ENCODE measurements around the gene KCTD12.
"Not testable (repeated sequence)": the region's sequence is repeated elsewhere in the genome, so short reads cannot be mapped to it uniquely, and the experiment has no call there.

Gene KCTD12

DNA sequence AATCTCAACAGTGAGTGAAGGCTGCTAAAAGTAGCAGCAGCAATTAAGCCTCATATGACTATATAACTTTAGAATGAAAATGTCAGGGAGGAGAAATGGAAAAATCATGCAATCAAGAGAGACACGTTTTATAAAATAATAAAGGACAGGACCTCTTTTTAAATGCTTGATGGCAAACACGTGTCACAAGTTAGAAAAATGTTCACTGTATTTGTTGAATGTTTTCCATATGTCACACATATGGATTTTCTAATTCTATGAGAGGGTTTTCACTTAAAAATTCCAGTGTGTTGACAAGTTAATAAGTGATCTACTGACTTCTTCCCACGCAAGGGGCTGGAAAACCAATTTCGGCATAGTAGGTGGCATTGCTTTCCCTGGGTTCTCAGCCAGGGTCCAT, 27.7 kb upstream of the KCTD12 start:
- no peaks in the 10 kb centered on the region for H3K9me3 ChIP-seq (ENCODE audit: control insufficient read depth, insufficient read depth, low read length)
- H3K4me3 ChIP-seq (ENCODE audit: low read depth, low read length), result no peak overlapping the region
- no peaks in the 10 kb centered on the region for H3K4me1 ChIP-seq (ENCODE audit: control insufficient read depth, insufficient read depth, low read length)
- no peak overlapping the region for H3K9ac ChIP-seq (ENCODE audit: low read depth, low read length)
- no peaks in the 10 kb centered on the region for H3K27me3 ChIP-seq (ENCODE audit: control insufficient read depth, insufficient read depth, low read length)
- no peak overlapping the region for H3K27ac ChIP-seq (ENCODE audit: low read depth, low read length)
- no peaks in the 10 kb centered on the region for H3K36me3 ChIP-seq (ENCODE audit: control insufficient read depth, insufficient read depth, low read length)

DNA sequence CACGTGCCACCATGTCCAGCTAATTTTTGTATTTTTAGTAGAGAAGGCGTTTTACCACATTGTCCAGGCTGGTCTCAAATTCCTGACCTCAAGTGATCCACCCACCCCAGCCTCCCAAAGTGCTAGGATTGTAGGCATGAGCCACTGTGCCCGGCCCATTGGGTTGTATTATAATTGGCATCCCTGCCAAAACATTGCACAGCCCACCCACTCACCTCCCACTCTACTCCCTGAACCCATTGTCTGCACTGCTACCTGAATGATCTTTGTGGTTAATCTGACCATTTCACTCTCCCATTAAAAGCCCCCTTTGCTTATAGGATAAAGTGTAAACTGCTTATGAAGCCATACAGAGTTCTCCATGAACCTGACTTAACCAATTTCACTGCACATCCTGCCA, 26.3 kb upstream of the KCTD12 start:
- no peaks in the 10 kb centered on the region for H3K27me3 ChIP-seq (ENCODE audit: control insufficient read depth, insufficient read depth, low read length)
- H3K9ac ChIP-seq (ENCODE audit: low read depth, low read length), result no peak overlapping the region
- no peak overlapping the region for H3K27ac ChIP-seq (ENCODE audit: low read depth, low read length)
- no peak overlapping the region for H3K4me3 ChIP-seq (ENCODE audit: low read depth, low read length)
- no peaks in the 10 kb centered on the region for H3K4me1 ChIP-seq (ENCODE audit: control insufficient read depth, insufficient read depth, low read length)
- H3K36me3 ChIP-seq (ENCODE audit: control insufficient read depth, insufficient read depth, low read length), result no peaks in the 10 kb centered on the region
- no peaks in the 10 kb centered on the region for H3K9me3 ChIP-seq (ENCODE audit: control insufficient read depth, insufficient read depth, low read length)

DNA sequence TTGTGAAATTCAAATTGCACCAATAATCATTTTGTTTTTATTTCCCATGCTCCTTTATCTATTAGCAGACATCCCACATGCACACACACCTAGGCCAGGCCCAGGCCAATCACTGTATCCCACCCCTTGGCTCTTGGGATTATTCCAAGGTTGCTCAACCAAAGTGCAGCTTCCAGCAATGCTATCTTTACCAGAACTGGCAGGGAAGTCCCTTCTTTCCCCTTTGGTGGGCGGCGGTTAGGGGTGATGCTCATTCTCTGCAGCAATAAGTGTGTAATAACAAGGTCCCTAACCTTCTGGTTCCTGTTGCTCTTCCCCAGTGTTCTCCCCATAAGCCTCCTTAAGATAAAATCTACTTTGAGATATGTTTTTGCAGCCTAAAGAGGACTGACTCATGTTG, 18.3 kb upstream of the KCTD12 start:
- Histone ChIP-seq H3K27me3 (ENCODE audit: control insufficient read depth, insufficient read depth, low read length) (no peaks in the 10 kb centered on the region; the same call in 1 of the 2 replicates), H3K9ac (ENCODE audit: low read depth, low read length) (no peak overlapping the region)

DNA sequence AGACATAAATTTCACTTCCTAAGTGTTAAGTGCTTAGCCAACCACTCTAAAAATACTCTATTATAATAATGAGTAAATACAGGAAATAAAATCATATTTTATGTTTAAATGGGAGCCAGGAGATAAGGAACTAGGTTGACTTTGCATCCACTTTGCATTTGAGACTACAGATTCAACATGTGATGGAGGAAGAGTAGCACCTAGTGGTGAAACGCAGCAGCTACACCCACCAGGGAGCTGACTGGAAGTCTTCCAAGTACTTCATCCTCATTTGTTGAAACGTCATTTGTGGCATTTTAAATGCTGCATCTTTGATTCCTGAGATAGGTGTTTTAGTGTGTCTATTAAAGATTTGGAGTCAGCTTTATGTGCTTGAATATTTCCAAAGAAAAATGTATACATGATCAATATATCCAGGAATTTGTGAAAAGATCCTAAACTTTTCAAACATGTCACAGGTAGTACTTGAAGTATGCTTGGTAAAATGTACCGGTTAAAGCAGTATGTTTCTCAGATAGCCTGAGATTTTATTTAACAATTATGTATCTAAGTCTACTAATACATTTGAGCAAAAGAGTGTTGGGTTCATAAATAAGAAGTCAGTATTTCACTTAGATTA, 17.4 kb upstream of the KCTD12 start:
- Histone ChIP-seq H3K27me3 (ENCODE audit: control insufficient read depth, insufficient read depth, low read length) (no peaks in the 10 kb centered on the region; the same call in 1 of the 2 replicates), H3K27ac (ENCODE audit: low read depth, low read length) (no peak overlapping the region), H3K9ac (ENCODE audit: low read depth, low read length) (no peak overlapping the region)

More for the DNA sequence above, 18.3 kb upstream of the KCTD12 start:
- no peaks in the 10 kb centered on the region for H3K4me1 ChIP-seq (ENCODE audit: control insufficient read depth, insufficient read depth, low read length)
- no peak overlapping the region for H3K4me3 ChIP-seq (ENCODE audit: low read depth, low read length)
- peaks cover 3% of the 10 kb centered on the region; the same call in 1 of the 2 replicates for H3K9me3 ChIP-seq (ENCODE audit: control insufficient read depth, insufficient read depth, low read length)
- no peaks in the 10 kb centered on the region for H3K36me3 ChIP-seq (ENCODE audit: control insufficient read depth, insufficient read depth, low read length)
- no peak overlapping the region for H3K27ac ChIP-seq (ENCODE audit: low read depth, low read length)

DNA sequence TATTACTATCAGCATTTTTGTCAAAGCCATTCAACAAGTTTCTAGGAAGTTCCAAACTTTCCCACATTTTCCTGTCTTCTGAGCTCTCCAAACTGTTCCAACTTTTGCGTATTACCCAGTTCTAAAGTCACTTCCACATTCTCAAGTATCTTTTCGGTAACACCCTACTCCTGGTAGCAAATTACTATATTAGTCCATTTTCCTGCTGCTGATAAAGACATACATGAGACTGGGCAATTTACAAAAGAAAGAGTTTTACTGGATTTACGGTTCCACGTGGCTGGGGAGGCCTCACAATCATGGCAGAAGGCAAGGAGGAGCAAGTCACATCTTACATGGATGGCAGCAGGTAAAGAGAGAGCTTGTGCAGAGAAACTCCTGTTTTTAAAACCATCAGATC, 12.9 kb upstream of the KCTD12 start:
- H3K4me1 ChIP-seq (ENCODE audit: control insufficient read depth, insufficient read depth, low read length); H3K9ac ChIP-seq (ENCODE audit: low read depth, low read length); H3K4me3 ChIP-seq (ENCODE audit: low read depth, low read length); H3K27ac ChIP-seq (ENCODE audit: low read depth, low read length); H3K36me3 ChIP-seq (ENCODE audit: control insufficient read depth, insufficient read depth, low read length); H3K27me3 ChIP-seq (ENCODE audit: control insufficient read depth, insufficient read depth, low read length): not testable (repeated sequence)
- peaks cover 11% of the 10 kb centered on the region; the same call in 1 of the 2 replicates for H3K9me3 ChIP-seq (ENCODE audit: control insufficient read depth, insufficient read depth, low read length)

More for the DNA sequence above, 17.4 kb upstream of the KCTD12 start:
- H3K36me3 ChIP-seq (ENCODE audit: control insufficient read depth, insufficient read depth, low read length), result no peaks in the 10 kb centered on the region
- H3K9me3 ChIP-seq (ENCODE audit: control insufficient read depth, insufficient read depth, low read length), result peaks cover 11% of the 10 kb centered on the region; the same call in 1 of the 2 replicates
- H3K4me1 ChIP-seq (ENCODE audit: control insufficient read depth, insufficient read depth, low read length), result no peaks in the 10 kb centered on the region
- no peak overlapping the region for H3K4me3 ChIP-seq (ENCODE audit: low read depth, low read length)

DNA sequence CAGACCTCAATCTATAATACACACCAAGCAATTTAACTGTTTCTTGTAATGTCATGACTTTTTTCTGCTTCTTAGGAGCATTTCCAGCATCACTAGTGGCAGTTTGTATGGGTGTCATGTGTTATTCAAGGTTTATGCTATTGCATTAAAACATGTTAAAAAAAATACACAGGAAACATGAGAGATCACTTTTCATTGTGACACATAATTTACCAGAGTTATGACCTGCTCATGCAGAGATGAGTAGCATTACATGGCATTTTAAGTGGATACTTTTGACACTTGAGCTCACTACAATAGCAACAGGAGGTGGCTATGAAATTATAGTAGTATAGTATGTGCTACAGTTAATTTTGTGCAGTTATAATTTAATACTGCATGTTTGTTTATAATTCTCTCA, 11.0 kb upstream of the KCTD12 start:
- peaks cover 11% of the 10 kb centered on the region; the same call in 1 of the 2 replicates for H3K9me3 ChIP-seq (ENCODE audit: control insufficient read depth, insufficient read depth, low read length)
- not testable (repeated sequence) for H3K27me3 ChIP-seq (ENCODE audit: control insufficient read depth, insufficient read depth, low read length); H3K9ac ChIP-seq (ENCODE audit: low read depth, low read length); H3K4me1 ChIP-seq (ENCODE audit: control insufficient read depth, insufficient read depth, low read length); H3K27ac ChIP-seq (ENCODE audit: low read depth, low read length); H3K4me3 ChIP-seq (ENCODE audit: low read depth, low read length); H3K36me3 ChIP-seq (ENCODE audit: control insufficient read depth, insufficient read depth, low read length)

DNA sequence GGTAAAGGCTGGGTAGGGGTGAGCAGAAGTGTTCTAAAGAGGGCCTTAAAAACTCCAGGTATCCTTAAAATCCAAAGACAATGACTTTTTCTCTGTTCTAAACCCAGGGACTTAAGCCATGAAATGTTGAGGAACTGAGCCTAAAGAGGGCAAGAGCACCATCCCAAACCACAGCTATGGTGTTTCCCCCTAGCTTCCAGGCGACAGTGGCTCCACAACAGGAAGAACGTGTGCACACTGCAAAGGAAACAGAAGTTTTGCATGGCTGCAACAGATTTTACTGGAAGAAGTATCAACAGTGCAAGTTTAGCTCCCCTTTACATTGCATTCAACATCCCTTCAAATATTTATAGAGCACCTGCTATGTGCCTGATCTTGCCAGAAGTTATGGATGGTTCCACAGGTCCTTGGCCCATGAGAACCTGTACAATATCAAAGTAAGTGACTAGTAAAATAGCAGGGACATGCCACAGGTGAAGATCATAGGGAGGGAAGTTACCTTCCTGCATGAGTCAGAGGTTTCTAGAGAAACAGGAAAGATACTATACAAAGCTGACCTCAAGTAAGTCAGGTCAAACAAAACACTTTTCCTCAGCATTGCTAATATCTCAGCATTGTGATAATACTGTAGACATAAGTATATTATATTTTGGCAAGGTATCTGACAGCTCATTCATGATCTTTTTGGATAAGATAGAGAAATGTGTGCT, 8.4 kb upstream of the KCTD12 start:
- H3K9me3 ChIP-seq (ENCODE audit: control insufficient read depth, insufficient read depth, low read length), result peaks cover 8% of the 10 kb centered on the region; the same call in 1 of the 2 replicates
- H3K9ac ChIP-seq (ENCODE audit: low read depth, low read length), result no peak overlapping the region
- no peaks in the 10 kb centered on the region for H3K4me1 ChIP-seq (ENCODE audit: control insufficient read depth, insufficient read depth, low read length)
- H3K27ac ChIP-seq (ENCODE audit: low read depth, low read length), result no peak overlapping the region
- no peaks in the 10 kb centered on the region for H3K36me3 ChIP-seq (ENCODE audit: control insufficient read depth, insufficient read depth, low read length)
- H3K27me3 ChIP-seq (ENCODE audit: control insufficient read depth, insufficient read depth, low read length), result peaks cover 16% of the 10 kb centered on the region
- H3K4me3 ChIP-seq (ENCODE audit: low read depth, low read length), result no peak overlapping the region

DNA sequence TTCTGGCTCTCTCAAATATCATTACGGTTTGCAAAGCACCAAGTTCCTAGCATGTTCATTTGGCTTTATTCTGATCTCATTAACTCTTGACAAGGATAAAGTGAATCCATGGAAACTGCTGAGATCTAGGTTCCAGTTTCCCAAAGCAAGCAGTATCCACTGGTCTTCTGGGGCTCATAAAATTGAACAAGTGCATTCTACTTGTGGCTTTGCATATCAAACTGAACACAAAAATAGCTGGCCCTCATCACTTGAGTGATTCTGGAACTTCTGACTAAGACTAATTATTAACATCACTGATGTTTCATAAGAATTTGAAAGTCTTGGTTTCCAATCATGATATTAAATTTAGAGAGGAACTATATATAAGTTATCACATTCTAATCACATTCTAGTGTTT, 6.3 kb upstream of the KCTD12 start:
- Histone ChIP-seq H3K36me3 (ENCODE audit: control insufficient read depth, insufficient read depth, low read length) (no peaks in the 10 kb centered on the region), H3K4me3 (ENCODE audit: low read depth, low read length) (no peak overlapping the region), H3K27me3 (ENCODE audit: control insufficient read depth, insufficient read depth, low read length) (peaks cover 37% of the 10 kb centered on the region), H3K27ac (ENCODE audit: low read depth, low read length) (no peak overlapping the region), H3K9me3 (ENCODE audit: control insufficient read depth, insufficient read depth, low read length) (no peaks in the 10 kb centered on the region), H3K9ac (ENCODE audit: low read depth, low read length) (no peak overlapping the region), H3K4me1 (ENCODE audit: control insufficient read depth, insufficient read depth, low read length) (0 out of 2 replicates have a peak, but pooled peaks cover 1% of the 10 kb centered on the region)

DNA sequence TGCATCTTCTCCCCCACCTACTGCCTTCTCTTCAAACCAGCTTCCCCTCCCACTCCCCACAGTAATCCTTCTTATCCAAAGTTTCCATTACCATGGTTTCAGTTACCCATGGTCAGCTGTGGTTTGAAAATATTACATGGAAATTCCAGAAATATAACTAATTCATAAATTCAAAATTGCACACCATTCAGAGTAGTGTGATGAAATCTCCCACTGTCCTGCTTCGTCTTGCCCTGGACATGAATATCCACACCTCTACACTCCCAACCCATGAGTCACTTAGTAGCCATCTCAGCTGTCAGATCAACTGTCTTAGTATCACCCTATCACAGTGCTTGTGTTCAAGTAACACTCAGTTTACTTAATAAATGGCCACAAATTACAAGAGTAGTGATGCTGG, 3.8 kb upstream of the KCTD12 start:
- Histone ChIP-seq H3K4me1 (ENCODE audit: control insufficient read depth, insufficient read depth, low read length) (0 out of 2 replicates have a peak, but pooled peaks cover 2% of the 10 kb centered on the region), H3K9me3 (ENCODE audit: control insufficient read depth, insufficient read depth, low read length) (no peaks in the 10 kb centered on the region), H3K9ac (ENCODE audit: low read depth, low read length) (no peak overlapping the region), H3K27ac (ENCODE audit: low read depth, low read length) (no peak overlapping the region), H3K4me3 (ENCODE audit: low read depth, low read length) (no peak overlapping the region), H3K27me3 (ENCODE audit: control insufficient read depth, insufficient read depth, low read length) (peaks cover 60% of the 10 kb centered on the region), H3K36me3 (ENCODE audit: control insufficient read depth, insufficient read depth, low read length) (no peaks in the 10 kb centered on the region)

DNA sequence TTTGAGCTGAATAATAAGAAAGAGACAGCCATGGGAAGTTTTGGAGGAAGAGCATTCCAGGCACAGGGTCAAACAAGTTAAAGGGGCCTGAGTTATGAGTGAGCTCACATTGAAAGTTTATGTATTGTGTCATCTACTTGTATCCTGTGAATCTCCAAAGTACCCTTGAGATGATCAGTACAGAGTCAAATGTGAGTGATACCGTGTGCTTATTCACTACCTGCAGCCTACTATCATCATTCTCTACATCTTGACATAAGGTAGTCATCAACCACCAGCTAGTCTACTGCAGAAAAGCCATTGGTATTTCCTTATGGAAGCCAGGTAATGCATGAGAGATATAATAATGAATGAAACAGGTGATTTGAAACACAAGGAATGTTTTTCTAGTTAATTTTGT, 3.0 kb upstream of the KCTD12 start:
- H3K27ac ChIP-seq (ENCODE audit: low read depth, low read length), result no peak overlapping the region
- no peaks in the 10 kb centered on the region for H3K36me3 ChIP-seq (ENCODE audit: control insufficient read depth, insufficient read depth, low read length)
- no peaks in the 10 kb centered on the region for H3K9me3 ChIP-seq (ENCODE audit: control insufficient read depth, insufficient read depth, low read length)
- H3K27me3 ChIP-seq (ENCODE audit: control insufficient read depth, insufficient read depth, low read length), result peaks cover 68% of the 10 kb centered on the region
- no peak overlapping the region for H3K4me3 ChIP-seq (ENCODE audit: low read depth, low read length)
- H3K9ac ChIP-seq (ENCODE audit: low read depth, low read length), result no peak overlapping the region
- peaks cover 6% of the 10 kb centered on the region; the same call in 1 of the 2 replicates for H3K4me1 ChIP-seq (ENCODE audit: control insufficient read depth, insufficient read depth, low read length)

DNA sequence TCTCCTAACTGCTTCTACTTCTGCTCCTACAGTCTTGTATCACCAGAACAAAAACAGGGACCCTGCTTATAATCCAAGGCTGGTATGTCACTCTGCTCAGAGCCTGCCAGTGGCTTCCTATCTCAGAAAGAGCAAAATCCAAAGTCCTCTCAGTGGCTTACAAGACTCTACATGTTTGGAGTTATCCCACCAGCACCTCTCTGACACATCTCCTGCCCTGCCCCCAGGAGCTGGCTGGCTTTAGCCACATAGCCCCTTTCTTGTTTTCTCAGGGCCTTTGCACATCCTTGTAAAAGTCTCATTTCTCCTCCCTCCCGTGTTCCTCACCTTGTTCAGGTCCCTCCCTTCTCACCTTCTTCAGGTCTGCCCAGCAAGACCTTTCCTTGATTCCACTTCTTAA, 2.2 kb upstream of the KCTD12 start:
- Histone ChIP-seq H3K4me3 (ENCODE audit: low read depth, low read length) (no peak overlapping the region), H3K27ac (ENCODE audit: low read depth, low read length) (no peak overlapping the region), H3K9me3 (ENCODE audit: control insufficient read depth, insufficient read depth, low read length) (no peaks in the 10 kb centered on the region), H3K36me3 (ENCODE audit: control insufficient read depth, insufficient read depth, low read length) (no peaks in the 10 kb centered on the region), H3K9ac (ENCODE audit: low read depth, low read length) (no peak overlapping the region), H3K27me3 (ENCODE audit: control insufficient read depth, insufficient read depth, low read length) (peaks cover 76% of the 10 kb centered on the region), H3K4me1 (ENCODE audit: control insufficient read depth, insufficient read depth, low read length) (peaks cover 7% of the 10 kb centered on the region; the same call in 1 of the 2 replicates)
